Brain microvascular endothelial cell (primary cell): ENCODE results near the gene CAPN9.

ENCODE experiments used
- DNase-seq: peaks from one replicate; pipeline ENCODE4 v3.0.0-alpha.2; 2020
- H3K27ac ChIP-seq: fragments of 250-450 bp; sonication (Bioruptor Pico); 2 replicates; pipeline ENCODE4 v1.5.1; 2020; ENCODE audit warnings: mild to moderate bottlenecking, moderate library complexity
- H3K27me3 ChIP-seq: fragments of 250-450 bp; sonication (Bioruptor Pico); replicated peaks from 2 replicates; pipeline ENCODE4 v1.5.1; 2020; ENCODE audit warnings: mild to moderate bottlenecking
- H3K36me3 ChIP-seq: fragments of 250-450 bp; sonication (Bioruptor Pico); replicated peaks from 2 replicates; pipeline ENCODE4 v1.5.1; 2020; ENCODE audit warnings: mild to moderate bottlenecking
- H3K4me3 ChIP-seq: 2 replicates; pipeline ENCODE4 v1.5.1; 2011; ENCODE audit warnings: low read depth, mild to moderate bottlenecking, control low read depth, low read length, moderate library complexity
- CTCF ChIP-seq: IDR thresholded peaks from 2 replicates; pipeline ENCODE4 v1.5.1; 2011; ENCODE audit warnings: low read depth, mild to moderate bottlenecking, moderate library complexity, low read length, control low read depth, inconsistent platforms; ENCODE audit errors: missing control alignments
- in situ Hi-C: cut with HindIII; loops from 2 replicates; pipeline ENCODE4 v1.10.0; 2017; ENCODE audit warnings: low sequenced_read_pairs, low pct_ligation_motif_present

CAPN9 gene

GRCh38 chr1:230772457-230773395 lies 25.5 kb downstream of the CAPN9 start:
- H3K4me3 ChIP-seq: no peak overlapping the region
- DNase-seq: peak; percentile 59
- no peak overlapping the region for H3K27ac ChIP-seq

GRCh38 chr1:230773396-230774033 lies 26.3 kb downstream of the CAPN9 start:
- TF ChIP-seq CTCF: no peak
- no peak overlapping the region for H3K27ac ChIP-seq
- H3K4me3 ChIP-seq: no peak overlapping the region
- no peak for DNase-seq
- no peaks in the 10 kb centered on the region for H3K36me3 ChIP-seq
- in situ Hi-C loops: no loop called here
- no peaks in the 10 kb centered on the region for H3K27me3 ChIP-seq

More at GRCh38 chr1:230772457-230773395, 25.5 kb downstream of the CAPN9 start:
- in situ Hi-C loops: no loop called here
- Histone ChIP-seq H3K36me3 (no peaks in the 10 kb centered on the region), H3K27me3 (no peaks in the 10 kb centered on the region)
- TF ChIP-seq CTCF: peak; percentile 80

- Histone ChIP-seq H3K36me3 (no peaks in the 10 kb centered on the region), H3K27ac (no peak overlapping the region), H3K27me3 (no peaks in the 10 kb centered on the region), H3K4me3 (no peak overlapping the region)
- no peak for DNase-seq
- TF ChIP-seq CTCF: no peak
- in situ Hi-C loops: no loop called here
These were observed 31.9 kb downstream of the CAPN9 start for GRCh38 chr1:230778916-230779590.

GRCh38 chr1:230781131-230781530 lies 33.9 kb downstream of the CAPN9 start:
- in situ Hi-C loops: no loop called here
- Histone ChIP-seq H3K27ac (no peak overlapping the region), H3K27me3 (no peaks in the 10 kb centered on the region), H3K4me3 (no peak overlapping the region), H3K36me3 (no peaks in the 10 kb centered on the region)
- no peak for TF ChIP-seq CTCF
- DNase-seq: no peak

- in situ Hi-C loops: no loop called here
- no peak for TF ChIP-seq CTCF
- Histone ChIP-seq H3K27ac (no peak overlapping the region), H3K27me3 (no peaks in the 10 kb centered on the region), H3K4me3 (no peak overlapping the region), H3K36me3 (no peaks in the 10 kb centered on the region)
- DNase-seq: no peak
These were observed 34.4 kb downstream of the CAPN9 start for GRCh38 chr1:230781594-230781993.
